GM19397 (cell line): Measurements from ENCODE around the gene ABR.

Experiments used
- ATAC-seq: cut with Tn5 transposase; IDR thresholded peaks from one replicate; pipeline ENCODE4 v1.9.1; 2021; ENCODE audit warnings: mild to moderate bottlenecking, moderate library complexity; ENCODE audit not compliant: unreplicated experiment

Gene ABR

DNA sequence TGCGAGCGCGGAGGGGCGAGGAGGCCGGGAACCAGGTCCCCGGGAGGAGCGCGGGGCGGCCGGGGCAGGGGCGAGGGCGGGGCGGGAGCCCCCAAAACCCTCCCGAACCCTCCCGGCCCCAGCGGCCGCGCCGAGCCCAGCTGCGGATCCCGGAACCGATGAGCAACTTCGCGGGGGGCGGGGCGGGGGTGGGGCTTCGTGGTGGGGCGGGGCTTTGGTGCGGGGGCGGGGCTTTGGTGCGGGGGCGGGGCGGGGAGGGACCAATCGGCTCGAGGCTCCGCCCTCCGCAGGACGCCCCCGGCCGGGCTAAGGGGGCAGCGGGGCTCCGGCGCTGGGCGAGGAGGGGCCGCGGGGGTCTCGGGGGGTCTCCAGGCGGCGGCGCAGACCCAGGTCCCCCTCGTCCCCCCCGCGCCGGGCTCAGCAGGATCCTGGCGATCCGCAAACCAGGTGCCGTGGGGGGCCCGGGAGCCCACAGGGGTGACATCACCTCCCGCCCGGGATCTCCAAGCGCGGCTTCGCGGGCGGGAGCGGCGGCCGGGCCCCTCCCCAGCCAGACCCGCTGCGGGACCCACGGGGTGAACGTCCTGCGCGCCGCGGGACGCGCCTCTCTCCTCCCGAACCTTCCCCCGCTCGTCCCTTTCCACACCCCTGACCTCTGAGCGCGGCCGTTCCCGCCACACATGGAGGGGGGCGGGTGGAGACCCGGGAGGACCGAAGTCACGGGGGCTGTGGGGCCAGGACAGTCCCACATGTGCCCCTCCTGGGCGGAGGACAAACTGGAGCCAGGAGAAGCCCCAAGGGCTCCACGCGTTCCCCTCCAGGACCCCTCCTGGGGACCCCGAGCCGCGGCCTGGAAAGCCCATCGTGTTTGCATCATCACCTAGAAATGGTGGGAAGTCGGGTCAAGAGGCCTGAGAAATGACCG is at the start of gene ABR:
Gene ABR, minus strand, starts transcription at position 164 of the 925 bp plus-strand sequence. CDS start 254 bp downstream, outside the sequence.
- ATAC-seq, result no peak

DNA sequence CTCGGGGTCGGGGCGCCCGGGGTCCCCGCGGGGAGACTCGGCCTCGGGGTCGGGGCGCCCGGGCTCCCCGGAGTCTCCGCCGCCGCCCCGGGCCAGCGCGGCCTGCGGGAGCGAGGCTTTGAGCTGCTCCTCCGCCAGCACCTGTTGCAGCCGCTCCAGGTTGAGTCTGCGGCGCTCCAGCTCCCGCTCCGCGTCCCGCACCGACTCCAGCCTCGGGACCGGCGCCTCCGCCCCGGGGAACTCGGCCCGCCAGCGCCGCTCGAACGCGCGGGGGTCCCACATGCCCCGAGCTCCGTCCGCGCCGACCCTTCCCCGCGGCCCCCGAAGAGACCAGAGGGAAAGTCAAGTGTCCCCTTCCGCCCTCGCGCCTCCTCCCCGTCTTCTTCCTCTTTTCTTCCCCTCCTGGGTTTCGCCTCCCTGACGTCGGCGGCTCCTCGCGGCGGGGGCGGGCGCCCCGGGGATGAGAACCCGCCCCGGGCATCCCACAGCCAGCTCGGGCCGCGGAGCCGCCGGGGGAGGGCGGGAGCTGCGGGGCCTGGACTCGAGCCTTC is 49.6 kb upstream of the ABR start:
- peak; percentile 33 for ATAC-seq

DNA sequence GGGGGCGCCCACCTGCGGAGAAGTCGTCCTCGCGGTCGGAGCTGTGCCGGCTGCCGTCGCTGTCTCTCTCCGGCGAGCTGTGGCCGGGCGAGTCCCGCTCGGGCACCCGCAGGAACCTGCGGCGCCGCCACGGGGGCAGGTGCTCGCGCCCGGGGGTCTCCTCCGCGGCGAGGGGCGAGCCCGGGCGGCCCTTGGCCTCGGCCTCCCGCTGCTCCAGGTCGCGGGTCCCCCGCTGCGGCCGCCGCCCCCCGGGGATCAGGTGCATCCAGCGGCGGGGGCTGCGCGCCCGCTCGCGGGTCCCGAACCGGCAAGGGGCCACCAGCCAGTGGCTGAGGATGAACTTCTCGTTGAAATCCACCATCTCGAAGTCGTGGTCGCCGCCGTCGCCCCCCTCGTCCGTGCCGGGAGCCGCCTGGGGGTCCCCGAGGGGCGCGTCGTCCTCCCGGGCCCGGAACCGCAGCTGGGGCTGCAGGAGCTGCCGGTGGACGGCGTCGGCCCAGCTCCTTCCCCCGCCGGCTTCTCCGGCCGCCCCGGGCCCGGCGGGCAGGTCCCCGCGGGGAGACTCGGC is 49.1 kb upstream of the ABR start:
- ATAC-seq, result peak; percentile 21

DNA sequence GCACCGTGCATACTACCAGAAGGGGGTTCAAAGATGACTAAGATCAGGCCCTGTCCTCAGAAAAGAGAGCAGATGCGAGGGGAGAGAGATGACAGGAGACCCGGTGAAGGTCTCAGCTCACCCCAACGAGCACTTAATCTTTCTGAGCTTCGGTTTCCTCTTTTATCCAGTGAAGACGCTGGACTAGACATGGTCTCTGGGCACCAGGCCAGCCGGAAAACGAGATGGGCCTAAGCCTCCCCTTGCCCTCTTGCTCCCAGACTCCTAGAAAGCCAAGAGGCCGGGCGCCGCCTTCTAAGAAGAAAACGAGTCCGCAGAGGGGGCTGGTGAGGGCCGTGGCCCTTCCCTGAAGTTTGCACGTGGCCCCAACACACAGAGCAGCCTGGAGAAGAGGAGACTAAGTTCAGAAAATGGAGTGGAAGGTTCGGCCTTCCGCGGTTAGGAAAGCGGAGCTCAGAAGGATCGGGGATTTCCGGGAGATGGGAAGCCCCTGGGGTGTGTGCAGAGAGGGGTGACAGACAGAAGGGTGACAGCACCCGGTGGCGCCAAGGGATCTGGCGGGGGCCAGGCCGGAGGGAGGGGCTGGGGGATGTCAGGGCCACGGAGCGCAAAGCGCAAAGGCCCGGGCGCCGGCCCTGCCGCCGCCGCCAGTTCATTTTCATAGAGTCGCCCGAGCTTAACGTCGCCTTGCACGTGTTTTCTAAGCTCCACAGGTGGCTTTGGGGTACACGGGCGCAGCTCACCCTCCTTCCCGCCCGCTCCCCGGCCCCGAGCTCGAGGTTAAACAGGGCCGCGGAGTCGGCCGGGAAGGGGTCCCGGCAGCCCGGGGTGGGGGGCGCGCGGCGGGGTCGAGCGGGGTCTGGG is 48.4 kb upstream of the ABR start:
- peak; percentile 39 for ATAC-seq

DNA sequence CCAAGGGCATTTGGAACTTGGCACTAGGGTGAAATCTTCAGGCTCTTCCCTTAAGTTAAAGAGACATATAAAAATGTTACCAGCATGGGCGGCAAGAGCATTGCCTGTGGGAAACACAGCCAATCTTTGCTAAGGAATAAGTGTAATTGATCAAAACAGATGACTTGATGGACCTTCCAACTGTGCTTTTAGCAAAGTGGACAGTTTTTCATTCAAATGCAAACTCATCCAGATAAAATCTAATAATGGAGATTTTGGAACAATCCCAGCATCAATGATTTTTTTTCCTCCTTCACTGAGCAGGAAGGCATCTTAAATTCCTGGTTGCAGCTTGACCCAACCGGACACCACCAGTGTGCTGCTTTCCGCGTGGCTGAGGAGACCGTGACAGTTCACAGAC is 47.6 kb upstream of the ABR start:
- ATAC-seq, result no peak

DNA sequence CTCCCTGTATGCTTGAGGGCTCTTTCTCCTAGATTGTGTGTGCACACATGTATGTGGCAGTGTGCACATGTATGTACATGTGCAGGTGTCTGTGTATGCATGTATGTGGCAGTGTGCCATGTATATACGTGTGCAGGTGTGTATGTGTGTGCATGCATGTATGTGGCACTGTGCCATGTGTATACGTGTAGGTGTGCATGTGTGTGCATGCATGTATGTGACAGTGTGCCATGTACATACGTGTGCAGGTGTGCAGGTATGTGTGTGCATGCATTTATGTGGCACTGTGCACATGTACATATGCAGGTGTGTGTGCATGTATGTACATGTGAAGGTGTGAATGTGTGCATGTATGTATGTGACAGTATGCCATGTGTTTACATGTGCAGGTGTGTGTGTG is 46.5 kb upstream of the ABR start:
- no peak for ATAC-seq

DNA sequence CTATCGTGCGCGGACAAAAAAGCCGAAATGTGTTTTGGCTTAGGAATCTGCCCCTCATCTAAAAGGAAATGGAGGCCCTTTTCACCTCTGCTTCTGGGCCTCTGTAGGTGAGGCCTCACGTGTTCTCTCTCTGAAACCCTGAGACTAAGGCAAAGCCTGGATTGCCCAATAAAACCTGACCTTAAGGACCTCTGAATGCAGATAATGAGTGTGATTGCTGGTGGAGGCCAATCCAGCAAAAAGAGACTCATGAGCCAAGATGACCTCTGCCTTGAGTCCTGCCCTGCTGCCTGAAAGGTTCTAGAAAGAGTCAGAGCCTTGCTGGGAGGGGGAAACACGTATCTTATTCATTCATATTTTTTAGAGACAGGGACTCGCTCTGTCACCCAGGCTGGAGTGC is 44.5 kb upstream of the ABR start:
- ATAC-seq, result no peak

DNA sequence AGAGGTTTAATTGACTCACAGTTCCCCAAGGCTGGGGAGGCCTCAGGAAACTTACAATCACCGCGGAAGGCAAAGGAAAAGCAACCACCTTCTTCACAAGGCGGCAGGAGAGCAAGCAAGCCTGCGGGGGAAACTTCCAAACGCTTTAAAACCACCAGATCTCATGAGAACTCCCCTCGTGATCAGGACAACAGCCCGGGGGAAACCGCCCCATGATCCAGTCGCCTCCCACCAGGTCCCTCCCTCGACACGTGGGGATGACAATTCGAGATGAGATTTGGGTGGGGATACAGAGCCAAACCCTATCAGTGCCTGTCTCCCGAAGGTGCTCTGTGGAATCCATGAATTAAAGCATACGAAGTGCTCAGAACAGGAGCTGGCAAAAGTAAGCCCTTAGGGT is 43.9 kb upstream of the ABR start:
- no peak for ATAC-seq

DNA sequence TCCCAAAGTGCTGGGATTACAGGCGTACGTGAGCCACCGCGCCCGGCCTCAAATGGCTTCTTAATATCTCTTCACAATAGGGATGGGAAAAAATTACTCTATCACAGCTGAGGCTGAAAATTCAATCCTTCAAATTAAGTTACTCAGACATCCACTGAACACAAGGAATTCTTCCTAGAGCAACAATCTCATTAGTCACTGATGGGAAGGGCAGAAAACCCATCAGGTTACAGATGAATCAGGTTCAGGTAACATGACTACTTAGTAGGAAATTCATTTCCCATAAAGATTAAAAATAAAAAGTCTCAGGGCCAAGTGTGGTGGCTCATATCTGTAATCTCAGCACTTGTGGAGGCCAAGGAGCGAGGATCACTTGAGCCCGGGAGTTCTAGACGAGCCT is 42.5 kb upstream of the ABR start:
- no peak for ATAC-seq

DNA sequence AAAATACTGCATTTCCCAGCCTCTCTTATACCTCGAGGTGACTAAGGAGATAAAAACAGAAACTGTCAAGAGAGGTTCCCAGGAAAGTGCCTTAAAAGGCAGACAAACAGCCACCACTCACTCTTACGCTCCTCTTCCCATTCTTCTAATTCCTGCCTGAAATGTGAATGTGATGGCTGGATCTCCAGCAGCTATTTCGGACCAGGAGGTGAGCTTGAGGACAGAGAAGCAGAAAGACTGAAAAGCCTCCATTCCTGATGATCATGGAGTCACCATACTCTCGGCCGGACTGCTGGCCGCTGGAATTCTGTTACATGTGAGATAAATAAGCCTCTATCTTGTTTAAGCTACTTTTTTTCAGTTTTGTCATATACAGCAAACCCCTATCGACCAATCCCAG is 41.4 kb upstream of the ABR start:
- ATAC-seq, result no peak

DNA sequence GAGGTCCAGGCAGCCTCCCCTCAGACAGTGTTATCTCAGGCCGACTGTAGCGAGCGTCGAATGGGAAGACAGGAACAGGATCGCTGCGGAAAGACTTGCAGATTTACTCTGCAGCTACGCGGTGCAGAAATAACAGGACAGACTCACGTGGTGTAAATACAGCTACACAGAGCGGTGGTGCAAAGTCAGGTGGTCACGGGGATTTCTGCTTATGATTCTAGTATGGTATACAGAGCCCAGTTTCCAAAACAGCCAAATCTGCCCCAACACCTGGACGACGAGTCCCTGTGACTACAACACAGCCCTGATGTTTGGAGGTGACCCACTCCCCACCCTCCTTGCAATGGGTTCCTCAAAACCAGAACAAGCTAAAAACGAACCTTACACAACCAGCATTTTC is 40.6 kb upstream of the ABR start:
- no peak for ATAC-seq

DNA sequence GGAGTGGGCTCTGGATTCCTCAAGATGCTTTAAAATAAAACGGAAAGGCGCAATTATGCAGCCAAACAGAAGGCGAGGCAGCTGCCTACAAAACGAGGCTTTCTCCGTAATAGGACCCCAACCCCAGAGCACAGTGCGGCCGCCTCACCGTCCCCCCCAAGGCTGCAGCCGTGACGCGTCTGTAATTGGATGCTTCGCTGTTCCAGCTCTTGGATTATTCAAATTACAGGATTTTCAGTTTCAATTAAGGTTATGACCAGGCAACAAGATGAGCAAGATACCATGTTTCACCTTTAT is 37.3 kb upstream of the ABR start:
- no peak for ATAC-seq

DNA sequence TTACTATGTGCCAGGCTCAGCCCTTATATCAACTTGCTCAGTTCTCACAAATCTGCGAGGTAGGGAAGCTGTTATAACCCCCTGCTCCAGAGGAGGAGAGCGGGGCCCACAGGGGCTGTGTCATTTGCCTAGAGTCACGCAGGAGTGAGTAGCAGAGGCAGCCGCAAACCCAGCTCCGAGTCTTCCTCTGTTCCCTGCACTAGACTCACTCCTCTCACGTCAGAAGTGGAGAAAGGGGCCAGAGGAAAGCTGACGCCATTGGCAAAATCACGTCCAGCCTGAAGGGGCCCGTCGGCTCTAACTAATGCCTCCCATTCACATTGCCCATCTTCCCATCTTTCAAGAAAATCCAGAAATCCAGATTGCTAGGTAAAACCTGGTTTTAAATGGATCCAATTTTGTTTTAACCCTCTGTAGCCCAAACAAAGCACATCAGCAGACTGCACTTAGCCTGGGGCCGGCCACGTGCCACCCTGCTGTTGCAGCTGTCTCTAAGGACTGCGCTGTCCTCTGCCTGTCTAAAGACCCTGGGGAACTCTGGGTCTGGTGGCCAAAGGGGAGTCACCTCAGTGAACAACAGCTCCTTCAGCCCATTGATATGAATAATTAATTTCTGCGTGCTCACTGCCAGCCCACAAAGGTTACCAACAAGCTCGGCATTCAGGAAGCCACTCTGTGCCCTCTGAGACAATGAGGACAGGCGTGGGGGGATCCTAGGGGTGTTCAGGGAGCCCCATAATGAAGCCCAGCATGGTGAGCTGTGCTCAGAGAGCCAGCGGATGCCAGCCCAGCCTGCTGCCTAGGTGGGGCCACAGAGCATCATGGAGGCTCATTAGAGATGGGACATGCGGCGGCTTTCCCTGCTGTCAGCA is 36.7 kb upstream of the ABR start:
- peak; percentile 63 for ATAC-seq

DNA sequence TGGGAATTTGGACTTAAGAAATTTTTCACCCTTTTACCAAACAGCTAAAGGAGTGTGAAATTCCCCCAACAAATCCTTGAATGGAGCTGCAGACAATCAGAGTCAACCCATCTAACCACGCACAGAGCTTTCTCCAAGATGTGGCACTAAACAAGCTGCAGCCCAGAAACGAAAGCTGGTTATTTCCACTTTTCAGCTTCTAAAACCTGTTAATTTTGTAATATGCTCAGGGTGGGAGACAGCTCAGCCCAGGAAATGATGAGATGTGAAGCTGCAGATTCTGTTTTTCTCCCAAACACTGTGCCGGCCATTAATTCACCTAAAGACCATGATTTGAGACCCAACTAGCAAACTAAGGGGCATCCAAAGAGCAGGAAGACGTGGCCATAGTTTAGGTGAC is 33.2 kb upstream of the ABR start:
- ATAC-seq, result no peak

DNA sequence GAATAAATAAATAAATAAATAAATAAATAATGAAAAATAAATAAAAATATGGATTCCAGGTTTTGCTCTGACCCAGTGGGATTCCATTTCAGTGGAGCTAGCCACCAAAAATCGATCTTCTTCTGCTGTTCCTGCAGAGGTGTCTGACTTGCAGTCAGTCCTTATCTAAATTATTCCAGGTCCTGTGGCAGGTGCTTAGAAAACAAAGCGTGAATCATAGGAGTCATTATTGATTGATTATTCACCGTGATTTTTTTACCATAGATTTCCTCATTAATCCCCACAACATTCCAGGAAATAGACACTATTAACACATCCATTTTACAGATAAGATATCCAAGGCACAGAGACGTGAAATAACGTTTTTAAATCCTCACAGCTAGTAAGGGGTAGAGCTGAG is 31.5 kb upstream of the ABR start:
- no peak for ATAC-seq

DNA sequence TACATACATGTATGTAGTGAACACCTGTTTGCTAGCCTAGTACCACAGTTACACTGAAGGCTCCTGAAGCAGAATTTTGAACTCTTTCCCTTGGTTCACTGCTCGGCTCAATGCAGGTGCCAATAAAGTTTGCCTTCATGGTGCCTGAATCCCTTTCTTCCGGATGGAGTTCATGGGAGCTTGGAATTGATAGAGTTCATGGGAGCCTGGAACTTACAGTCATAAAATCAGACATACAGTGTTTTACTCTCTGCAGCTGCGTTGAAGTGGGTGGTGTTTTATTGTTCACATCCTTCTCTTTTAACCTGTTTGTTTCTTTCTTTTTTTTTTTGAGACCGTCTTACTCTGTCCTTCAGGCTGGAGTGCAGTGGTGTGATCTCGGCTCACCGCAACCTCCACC is 29.2 kb upstream of the ABR start:
- ATAC-seq, result no peak

DNA sequence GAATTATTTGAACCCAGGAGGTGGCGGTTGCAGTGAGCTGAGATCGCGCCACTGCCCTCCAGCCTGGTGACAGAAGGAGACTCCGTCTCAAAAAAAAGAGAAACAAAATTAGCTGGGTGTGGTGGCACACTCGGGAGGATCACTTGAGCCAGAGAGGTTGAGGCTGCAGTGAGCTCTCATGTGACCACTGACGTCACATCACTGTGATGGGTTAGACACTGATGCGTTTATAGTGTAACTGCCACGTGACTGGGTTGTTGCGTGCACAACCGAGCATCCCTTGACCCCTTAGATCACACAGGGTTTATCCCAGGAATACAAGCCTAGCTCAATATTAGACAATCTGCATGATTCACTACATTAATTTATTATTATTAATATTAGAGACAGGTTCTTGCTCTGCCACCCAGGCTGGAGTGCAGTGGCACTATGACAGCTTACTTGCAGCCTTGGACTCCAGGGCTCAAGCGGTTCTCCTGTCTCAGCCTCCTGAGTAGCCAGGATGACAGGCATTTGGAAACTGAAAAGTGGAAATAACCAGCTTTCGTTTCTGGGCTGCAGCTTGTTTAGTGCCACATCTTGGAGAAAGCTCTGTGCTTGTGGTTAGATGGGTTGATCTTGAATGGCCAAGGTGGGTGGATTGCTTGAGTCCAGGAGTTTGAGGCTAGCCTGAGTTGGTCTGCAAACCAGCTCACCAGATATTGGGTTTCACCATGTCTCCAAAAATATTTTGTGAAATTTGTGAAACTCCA is 26.4 kb upstream of the ABR start:
- no peak for ATAC-seq

DNA sequence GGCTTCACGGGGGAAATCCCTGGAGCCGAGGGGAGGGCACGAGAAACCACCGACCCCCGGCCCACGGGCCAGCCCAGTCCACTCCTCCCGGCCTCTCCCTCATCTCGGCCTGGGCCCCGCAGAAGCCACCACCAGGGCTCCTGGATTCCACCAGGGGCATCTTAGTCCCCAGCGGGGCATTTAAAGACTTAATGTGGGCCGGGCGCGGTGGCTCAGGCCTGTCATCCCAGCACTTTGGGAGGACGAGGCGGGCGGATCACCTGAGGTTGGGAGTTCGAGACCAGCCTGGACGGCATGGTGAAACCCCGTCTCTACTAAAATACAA is 24.1 kb upstream of the ABR start:
- ATAC-seq, result no peak

DNA sequence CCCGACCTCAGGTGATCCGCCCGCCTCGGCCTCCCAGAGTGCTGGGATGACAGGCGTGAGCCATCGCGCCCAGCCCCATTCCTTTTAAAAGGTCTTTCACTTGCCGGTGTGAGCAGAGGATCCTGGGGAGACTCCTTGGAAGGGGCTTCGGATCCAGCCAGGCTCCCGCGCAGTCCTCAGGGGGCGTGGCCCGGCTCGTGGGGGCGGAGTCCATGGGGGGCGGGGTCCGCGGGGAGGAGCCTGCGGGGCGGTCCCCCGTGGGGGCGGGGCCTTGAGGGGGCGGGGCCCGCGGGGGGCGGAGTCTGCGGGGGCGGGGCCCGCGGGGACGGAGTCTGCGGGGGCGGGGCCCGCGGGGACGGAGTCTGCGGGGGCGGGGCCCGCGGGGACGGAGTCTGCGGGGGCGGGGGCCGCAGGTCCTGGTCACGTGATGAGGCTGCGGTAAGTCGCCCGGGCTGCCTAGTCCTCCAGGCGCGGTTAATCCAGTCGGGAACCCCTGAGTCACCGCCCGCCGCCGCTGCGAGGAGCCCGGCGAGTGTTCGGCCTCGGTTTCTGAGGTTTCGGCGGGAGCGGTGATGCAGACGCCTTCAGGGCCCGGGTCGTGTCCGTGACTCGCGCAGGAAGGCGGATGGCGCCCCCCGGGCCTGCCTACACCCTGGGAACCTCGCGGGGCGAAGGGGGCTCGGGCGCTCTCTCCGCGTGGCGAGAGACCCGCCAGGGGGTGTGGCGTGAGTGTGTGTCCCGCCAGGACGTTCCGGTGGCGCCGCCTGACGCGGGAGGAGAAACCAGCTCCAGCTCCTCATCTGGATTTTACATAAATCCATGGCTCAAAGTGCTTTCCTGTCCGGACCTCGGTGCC is 23.6 kb upstream of the ABR start:
- ATAC-seq, result no peak
